NCI-H2081 treated with DMSO at 0.1 percent for 48 hours (cell line): ENCODE results near the gene AP3S2.
"Not testable (repeated sequence)": the region's sequence is repeated elsewhere in the genome, so short reads cannot be mapped to it uniquely, and the experiment has no call there.

Source experiments
- DNase-seq: peaks from one replicate; lab custom pipeline; 2025; lab: John Stamatoyannopoulos, UW

Gene AP3S2

DNA sequence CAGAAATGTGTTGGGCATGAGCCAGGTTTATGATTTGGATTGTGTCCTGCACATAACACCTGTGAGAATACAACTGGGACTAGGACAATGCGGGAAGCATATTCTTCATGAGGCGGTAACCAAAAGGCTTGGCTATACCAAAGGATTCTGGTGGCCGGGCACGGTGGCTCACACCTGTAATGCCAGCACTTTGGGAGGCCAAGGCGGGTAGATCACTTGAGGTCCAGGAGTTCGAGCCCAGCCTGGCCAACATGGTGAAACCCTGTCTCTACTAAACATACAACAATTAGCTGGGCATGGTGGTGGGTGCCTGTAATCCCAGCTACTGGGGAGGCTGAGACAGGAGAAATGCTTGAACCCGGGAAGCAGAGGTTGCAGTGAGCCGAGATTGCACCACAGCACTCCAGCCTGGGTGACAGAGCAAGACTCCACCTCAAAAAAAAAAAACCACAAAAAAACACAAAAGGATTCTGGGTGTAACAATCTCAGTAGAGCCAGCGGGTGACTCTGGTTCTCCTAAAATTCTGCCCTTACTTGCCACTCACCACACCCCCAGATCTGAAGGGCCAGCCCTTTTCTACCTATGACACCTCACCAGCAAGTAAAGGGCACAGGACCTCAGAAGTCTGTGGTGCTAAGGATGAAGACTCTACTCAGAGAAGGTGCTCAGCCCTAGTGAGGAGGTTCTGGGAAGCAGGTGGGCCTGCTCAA, 59.2 kb downstream of the AP3S2 start:
- DNase-seq = not testable (repeated sequence)

DNA sequence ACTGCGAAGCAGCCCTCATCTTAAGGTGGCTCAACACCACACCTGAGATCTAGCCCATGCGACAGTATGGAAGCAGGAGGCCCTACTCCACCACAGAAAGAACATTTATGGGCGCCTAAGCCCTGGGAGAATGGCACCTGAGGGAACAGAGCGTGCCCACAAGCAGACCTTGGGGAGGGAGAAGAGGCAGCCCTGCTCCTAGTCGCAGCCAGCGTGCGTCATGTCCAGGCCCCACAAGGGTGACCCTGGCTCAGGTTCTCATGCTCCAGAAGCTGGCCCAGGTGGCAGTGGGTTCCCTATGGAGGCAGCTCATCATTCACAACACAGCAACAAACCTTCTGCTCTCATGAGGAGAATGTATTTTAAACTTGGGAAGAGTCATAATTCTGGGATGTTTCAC, 59.8 kb downstream of the AP3S2 start:
- DNase-seq = no peak

DNA sequence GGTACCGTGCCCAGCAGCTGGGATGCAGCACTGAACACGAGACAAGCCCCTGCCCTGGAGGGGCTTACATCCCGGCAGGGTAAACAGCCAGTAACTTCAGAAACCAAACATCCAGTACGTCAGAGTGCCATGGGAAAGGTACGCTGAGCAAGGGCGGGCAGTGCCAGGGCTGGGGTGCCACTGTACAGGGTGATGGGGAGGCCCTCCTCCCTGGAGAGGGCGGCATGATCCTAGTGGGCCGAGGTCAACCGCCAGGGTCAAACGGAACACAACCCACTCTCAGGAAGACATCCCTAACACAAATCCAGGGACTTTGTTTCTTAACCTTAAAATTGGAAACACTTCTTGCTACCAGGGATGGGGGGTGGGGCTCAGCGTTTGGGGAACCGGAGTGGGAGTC, 63.2 kb downstream of the AP3S2 start:
- no peak for DNase-seq

GRCh38 chr15:89829616-89830440, 64.0 kb downstream of the AP3S2 start:
- no peak for DNase-seq

DNA sequence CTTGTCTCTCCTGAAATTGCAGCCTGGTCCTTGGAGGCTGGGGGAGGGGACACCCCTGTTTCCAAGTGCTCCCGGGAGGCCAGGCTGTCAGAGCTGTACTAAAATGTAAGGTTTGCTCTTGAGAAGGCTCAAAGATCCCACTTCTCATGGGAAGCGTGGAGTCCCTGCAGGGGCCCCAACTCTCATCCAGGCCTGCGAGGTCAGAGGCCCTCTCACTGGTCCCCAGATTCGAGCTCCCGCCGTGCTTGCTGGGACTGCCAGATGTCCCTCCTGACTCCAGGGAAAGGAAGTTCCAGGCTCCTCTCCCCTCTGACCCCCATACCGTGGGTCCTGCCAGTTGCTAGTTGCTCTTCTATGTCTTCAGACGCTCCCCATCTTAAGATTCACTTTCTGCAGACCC, 64.6 kb downstream of the AP3S2 start:
- DNase-seq = no peak

DNA sequence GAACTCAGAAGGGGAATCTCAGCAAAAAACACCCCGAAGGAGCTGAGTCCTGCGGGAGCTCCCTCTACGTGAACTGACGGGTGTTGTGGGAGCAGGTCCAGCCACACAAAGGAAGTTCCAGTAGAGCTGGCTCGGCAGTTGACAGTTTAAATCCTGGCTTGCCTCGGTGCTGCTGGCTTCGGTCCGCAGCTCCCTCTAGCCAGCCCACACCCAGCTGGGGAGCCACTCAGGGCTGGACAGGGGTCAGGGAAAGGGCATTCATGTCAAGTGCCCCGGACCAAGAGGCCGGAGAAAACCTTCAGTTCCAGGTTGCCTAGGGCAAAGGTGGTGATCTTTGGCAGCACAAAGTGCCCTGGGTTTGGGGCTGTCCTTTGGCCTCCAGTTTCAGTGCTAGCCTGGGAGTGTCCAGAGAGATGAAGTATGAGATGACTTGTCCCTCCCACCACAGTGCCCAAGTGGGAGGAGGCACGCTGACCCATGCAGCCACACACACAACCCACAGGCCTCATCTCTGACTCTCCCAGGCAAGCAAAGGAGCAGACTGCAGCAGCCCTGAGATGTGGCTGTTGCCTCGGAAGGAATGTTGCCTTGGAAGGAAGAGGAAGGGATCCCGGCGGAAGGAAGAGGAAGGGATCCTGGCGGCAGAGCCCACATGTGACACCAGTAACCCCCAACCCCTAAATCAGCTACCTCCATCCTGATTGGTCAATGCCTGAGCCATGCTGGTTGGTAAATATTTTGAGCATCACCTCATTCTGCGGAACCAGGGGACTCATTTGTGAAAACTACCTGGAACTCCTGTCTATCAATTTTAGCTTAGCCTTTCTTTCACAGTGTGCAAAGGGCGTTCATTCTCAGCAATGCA, 65.3 kb downstream of the AP3S2 start:
- no peak for DNase-seq

DNA sequence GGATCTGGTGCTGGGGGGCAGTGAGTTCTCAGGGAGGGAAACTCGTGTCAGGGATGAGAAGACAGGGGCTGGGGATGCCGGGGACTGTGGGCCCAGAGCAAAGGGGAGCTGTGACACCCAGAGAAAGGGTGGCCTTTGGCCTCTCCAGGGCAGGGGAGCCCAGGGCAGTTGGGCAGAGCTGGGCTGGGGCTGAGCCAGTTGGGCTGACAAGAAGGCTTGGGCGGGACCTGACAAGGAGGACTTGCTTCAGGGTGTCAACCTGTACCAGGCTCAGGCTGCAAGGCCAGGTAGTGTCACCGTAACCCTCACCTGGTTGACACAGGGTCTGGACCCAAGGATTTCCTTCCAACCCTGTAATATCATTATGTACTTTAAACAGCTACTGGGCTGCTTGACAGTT, 66.0 kb downstream of the AP3S2 start:
- DNase-seq = no peak

DNA sequence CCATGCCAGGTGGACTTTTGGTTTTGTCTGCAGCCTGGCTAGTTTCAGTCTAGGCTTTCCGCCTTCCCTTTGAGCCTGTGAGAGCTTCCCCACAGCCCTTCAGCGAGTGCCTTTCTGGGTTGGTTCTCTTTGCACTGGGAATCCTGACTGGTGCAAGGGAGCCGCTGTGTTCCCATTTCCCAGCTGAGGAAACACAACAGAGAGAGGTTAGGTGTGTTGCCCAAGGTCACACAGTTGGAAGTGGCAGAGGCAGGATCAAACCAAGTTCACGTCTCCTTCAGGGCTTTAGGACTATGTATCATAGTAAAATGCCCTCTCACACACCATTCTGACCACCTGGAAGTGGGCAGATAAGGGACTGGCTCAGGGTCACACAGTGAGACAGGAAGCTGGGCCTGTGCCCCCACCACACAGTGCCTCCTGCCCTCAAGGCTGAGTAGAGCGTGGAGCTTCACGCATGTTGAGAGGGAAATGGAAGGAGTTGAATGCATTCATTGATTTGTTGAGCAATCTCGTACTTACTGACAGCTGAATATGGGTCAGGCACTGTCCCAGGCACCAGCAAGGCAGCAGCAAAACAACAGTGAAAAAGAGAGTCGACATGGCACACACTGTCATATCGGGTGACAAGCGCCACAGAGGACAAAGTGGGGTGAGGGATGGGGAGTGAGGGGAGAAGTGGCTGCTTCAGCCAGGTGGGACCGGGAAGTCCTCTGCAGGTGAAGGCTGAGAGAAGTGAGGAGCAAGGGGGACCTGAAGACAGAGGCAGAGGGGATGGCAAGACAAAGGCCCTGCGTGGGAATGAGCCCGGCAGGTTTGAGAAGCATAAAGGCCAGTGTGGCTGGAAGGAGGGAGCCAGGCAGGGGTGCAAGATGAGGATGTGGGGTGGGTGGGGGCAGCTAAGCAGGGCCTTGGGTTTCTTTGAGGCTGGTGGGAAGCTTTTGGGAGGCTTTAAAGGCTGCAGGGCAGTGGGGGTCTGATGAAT, 66.8 kb downstream of the AP3S2 start:
- no peak for DNase-seq

GRCh38 chr15:89825271-89825940, 68.4 kb downstream of the AP3S2 start:
- no peak for DNase-seq

- no peak for DNase-seq
Observed at GRCh38 chr15:89824607-89824867, 69.3 kb downstream of the AP3S2 start.

GRCh38 chr15:89823836-89824606, 69.8 kb downstream of the AP3S2 start:
- no peak for DNase-seq

DNA sequence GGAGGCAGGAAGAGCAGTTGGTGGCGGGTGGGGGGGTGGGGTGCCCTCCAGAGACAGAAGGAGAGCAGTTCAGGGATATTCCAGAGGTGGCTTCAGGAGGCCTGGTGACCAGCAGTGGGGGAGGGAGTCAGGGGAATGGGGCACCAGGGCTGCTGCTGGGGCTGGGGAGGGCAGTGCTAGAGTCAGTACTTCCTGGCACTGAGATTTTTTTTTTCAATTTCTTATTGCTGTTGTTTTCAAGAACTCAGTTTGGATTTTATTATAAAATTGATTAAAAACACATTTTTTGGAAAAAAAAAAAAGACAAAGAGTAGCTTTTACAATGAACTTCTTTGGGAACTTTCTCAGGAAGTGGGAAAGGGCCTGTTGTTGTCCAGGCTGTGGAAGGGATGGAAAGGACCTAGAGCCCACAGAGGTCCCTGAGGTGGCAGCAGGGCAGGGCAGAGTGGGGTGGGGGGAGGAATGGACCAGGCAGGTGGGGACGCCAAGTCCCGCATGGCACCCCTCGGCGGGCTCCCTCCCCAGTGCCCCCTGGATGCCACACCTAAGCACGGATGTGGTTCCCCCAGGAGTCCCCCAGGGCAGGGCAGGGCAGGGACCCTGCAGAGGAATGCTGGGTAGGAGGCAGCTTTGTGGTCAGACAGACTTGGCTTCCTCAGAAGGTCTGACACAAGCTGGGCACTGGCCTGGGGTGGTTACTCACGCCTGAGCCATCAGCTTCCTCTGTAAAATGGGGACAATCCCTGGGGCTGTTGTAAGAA, 70.7 kb downstream of the AP3S2 start:
- DNase-seq = no peak

GRCh38 chr15:89822611-89822950, 71.2 kb downstream of the AP3S2 start:
- no peak for DNase-seq

- DNase-seq = no peak
Observed at GRCh38 chr15:89822026-89822425, 71.8 kb downstream of the AP3S2 start.

GRCh38 chr15:89820666-89821611, 72.9 kb downstream of the AP3S2 start:
- no peak for DNase-seq

DNA sequence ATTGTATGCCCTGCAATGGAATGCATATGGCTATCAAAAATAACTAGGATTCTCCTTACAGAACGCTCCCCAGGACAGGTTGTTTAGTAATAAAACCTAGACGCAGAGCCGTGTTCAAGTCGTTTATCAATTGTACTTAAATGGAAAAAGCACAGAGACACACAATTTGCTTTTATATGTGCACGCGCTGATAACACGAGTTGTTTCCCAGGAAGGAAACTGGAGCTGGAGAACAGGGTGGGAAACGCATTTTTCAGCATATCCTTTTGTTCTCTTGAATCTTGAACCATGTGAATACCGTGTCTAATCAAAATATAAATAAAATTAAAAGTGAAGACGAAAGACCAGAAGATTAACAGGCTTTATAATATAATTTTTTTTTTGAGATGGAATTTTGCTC, 75.5 kb downstream of the AP3S2 start:
- DNase-seq = no peak

GRCh38 chr15:89817701-89818280, 76.0 kb downstream of the AP3S2 start:
- no peak for DNase-seq

- no peak for DNase-seq
Observed at GRCh38 chr15:89815769-89816168, 78.0 kb downstream of the AP3S2 start.
